ENCODE data around the gene FBXW5.

Gene FBXW5

GRCh38 chr9:136955943-136956335, 11.4 kb upstream of the FBXW5 start:
- no peak for TF ChIP-seq ZNF565 (CRISPR knock-in tag; conservative IDR thresholded peaks at IDR 0.05; ENCODE audit: low read depth)

GRCh38 chr9:136955202-136955942, 10.8 kb upstream of the FBXW5 start:
- no peak for ATAC-seq
- TF ChIP-seq TCF4 (CRISPR knock-in tag; IDR thresholded peaks at IDR 0.05; ENCODE audit: borderline replicate concordance) (no peak), ZNF8 (CRISPR knock-in tag; IDR thresholded peaks at IDR 0.05) (no peak), ZNF70 (CRISPR knock-in tag; IDR thresholded peaks at IDR 0.05) (no peak), RARB (CRISPR knock-in tag; IDR thresholded peaks at IDR 0.05) (no peak), ZFP30 (CRISPR knock-in tag; IDR thresholded peaks at IDR 0.05) (no peak), ARNTL (CRISPR knock-in tag; IDR thresholded peaks at IDR 0.05; ENCODE audit: borderline replicate concordance, low read depth) (no peak), GLIS3 (CRISPR knock-in tag; IDR thresholded peaks at IDR 0.05) (no peak), PPARA (CRISPR knock-in tag; IDR thresholded peaks at IDR 0.05; ENCODE audit: borderline replicate concordance) (no peak)
- TF ChIP-seq, protein P1, sequence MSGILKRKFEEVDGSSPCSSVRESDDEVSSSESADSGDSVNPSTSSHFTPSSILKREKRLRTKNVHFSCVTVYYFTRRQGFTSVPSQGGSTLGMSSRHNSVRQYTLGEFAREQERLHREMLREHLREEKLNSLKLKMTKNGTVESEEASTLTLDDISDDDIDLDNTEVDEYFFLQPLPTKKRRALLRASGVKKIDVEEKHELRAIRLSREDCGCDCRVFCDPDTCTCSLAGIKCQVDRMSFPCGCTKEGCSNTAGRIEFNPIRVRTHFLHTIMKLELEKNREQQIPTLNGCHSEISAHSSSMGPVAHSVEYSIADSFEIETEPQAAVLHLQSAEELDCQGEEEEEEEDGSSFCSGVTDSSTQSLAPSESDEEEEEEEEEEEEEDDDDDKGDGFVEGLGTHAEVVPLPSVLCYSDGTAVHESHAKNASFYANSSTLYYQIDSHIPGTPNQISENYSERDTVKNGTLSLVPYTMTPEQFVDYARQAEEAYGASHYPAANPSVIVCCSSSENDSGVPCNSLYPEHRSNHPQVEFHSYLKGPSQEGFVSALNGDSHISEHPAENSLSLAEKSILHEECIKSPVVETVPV (CRISPR knock-in tag; IDR thresholded peaks at IDR 0.05), result no peak
- TF ChIP-seq, protein P2, sequence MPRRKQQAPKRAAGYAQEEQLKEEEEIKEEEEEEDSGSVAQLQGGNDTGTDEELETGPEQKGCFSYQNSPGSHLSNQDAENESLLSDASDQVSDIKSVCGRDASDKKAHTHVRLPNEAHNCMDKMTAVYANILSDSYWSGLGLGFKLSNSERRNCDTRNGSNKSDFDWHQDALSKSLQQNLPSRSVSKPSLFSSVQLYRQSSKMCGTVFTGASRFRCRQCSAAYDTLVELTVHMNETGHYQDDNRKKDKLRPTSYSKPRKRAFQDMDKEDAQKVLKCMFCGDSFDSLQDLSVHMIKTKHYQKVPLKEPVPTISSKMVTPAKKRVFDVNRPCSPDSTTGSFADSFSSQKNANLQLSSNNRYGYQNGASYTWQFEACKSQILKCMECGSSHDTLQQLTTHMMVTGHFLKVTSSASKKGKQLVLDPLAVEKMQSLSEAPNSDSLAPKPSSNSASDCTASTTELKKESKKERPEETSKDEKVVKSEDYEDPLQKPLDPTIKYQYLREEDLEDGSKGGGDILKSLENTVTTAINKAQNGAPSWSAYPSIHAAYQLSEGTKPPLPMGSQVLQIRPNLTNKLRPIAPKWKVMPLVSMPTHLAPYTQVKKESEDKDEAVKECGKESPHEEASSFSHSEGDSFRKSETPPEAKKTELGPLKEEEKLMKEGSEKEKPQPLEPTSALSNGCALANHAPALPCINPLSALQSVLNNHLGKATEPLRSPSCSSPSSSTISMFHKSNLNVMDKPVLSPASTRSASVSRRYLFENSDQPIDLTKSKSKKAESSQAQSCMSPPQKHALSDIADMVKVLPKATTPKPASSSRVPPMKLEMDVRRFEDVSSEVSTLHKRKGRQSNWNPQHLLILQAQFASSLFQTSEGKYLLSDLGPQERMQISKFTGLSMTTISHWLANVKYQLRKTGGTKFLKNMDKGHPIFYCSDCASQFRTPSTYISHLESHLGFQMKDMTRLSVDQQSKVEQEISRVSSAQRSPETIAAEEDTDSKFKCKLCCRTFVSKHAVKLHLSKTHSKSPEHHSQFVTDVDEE (CRISPR knock-in tag; IDR thresholded peaks at IDR 0.05), result no peak

More at GRCh38 chr9:136955943-136956335, 11.4 kb upstream of the FBXW5 start:
- ATAC-seq, result no peak

GRCh38 chr9:136954270-136955083, 9.9 kb upstream of the FBXW5 start:
- no peak for ATAC-seq
- TF ChIP-seq ZNF565 (CRISPR knock-in tag; conservative IDR thresholded peaks at IDR 0.05; ENCODE audit: low read depth) (no peak), CREB5 (CRISPR knock-in tag; IDR thresholded peaks at IDR 0.05; ENCODE audit: low read depth) (no peak), ISL1 (CRISPR knock-in tag; IDR thresholded peaks at IDR 0.05) (no peak), CSDC2 (CRISPR knock-in tag; IDR thresholded peaks at IDR 0.05) (no peak), POU6F1 (CRISPR knock-in tag; IDR thresholded peaks at IDR 0.05; ENCODE audit: borderline replicate concordance, low read depth) (no peak), OSR1 (CRISPR knock-in tag; IDR thresholded peaks at IDR 0.05) (no peak), TOX (CRISPR knock-in tag; IDR thresholded peaks at IDR 0.05; ENCODE audit: borderline replicate concordance) (no peak), BACH2 (CRISPR knock-in tag; IDR thresholded peaks at IDR 0.05; ENCODE audit: borderline replicate concordance) (no peak), ZNF70 (CRISPR knock-in tag; IDR thresholded peaks at IDR 0.05) (no peak), ZC3H10 (CRISPR knock-in tag; IDR thresholded peaks at IDR 0.05) (no peak), RARB (CRISPR knock-in tag; IDR thresholded peaks at IDR 0.05) (no peak), TCF4 (CRISPR knock-in tag; IDR thresholded peaks at IDR 0.05; ENCODE audit: borderline replicate concordance) (no peak), ESRRG (CRISPR knock-in tag; IDR thresholded peaks at IDR 0.05) (no peak), ZFP3 (CRISPR knock-in tag; IDR thresholded peaks at IDR 0.05) (no peak), SNAI2 (CRISPR knock-in tag; IDR thresholded peaks at IDR 0.05) (no peak)
- TF ChIP-seq, protein P3, sequence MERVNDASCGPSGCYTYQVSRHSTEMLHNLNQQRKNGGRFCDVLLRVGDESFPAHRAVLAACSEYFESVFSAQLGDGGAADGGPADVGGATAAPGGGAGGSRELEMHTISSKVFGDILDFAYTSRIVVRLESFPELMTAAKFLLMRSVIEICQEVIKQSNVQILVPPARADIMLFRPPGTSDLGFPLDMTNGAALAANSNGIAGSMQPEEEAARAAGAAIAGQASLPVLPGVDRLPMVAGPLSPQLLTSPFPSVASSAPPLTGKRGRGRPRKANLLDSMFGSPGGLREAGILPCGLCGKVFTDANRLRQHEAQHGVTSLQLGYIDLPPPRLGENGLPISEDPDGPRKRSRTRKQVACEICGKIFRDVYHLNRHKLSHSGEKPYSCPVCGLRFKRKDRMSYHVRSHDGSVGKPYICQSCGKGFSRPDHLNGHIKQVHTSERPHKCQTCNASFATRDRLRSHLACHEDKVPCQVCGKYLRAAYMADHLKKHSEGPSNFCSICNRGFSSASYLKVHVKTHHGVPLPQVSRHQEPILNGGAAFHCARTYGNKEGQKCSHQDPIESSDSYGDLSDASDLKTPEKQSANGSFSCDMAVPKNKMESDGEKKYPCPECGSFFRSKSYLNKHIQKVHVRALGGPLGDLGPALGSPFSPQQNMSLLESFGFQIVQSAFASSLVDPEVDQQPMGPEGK (CRISPR knock-in tag; IDR thresholded peaks at IDR 0.05; ENCODE audit: borderline replicate concordance), result no peak
- TF ChIP-seq, protein P2 (CRISPR knock-in tag; IDR thresholded peaks at IDR 0.05), result no peak
- TF ChIP-seq, protein P1 (CRISPR knock-in tag; IDR thresholded peaks at IDR 0.05), result no peak

Measured in SK-N-SH treated with all-trans-retinoic acid at 6 μM for 48 hours (cell line).